AG04450 (cell line): ENCODE measurements around the gene FGGY. TPM values are rescaled to one million over a fixed set of nuclear protein-coding genes. Genes with fewer than 3 reads are reported as not detected.
"Not testable (repeated sequence)": the region's sequence is repeated elsewhere in the genome, so short reads cannot be mapped to it uniquely, and the experiment has no call there.

Experiments
- CTCF ChIA-PET: fragments of 300-600, 350-600 bp; formaldehyde crosslinking; extraction: SDS; loops from one replicate; lab custom pipeline; 2022; ENCODE audit warnings: antibody characterized with exemption, inconsistent platforms; lab: Charles Lee
- POLR2A ChIA-PET: fragments of 350-600 bp; formaldehyde crosslinking; extraction: SDS; loops from one replicate; lab custom pipeline; 2021; ENCODE audit warnings: antibody characterized with exemption, inconsistent platforms; lab: Yijun Ruan, JAX
- DNase-seq: peaks from one replicate; pipeline ENCODE4 v3.0.0-alpha.2; 2011; ENCODE audit warnings: low read depth, low spot score
- H3K27ac ChIP-seq: one replicate; pipeline ENCODE4 v1.5.1; 2012; ENCODE audit warnings: low read depth, low read length, control low read depth
- H3K27me3 ChIP-seq: one replicate; pipeline ENCODE4 v1.6.0; 2012; ENCODE audit warnings: low read length; ENCODE audit not compliant: control insufficient read depth, insufficient read depth
- H3K4me3 ChIP-seq: 2 replicates; pipeline ENCODE4 v1.5.1; 2011; ENCODE audit warnings: mild to moderate bottlenecking, low read depth, low read length, control low read depth
- H3K9me3 ChIP-seq: 2 replicates; pipeline ENCODE4 v1.5.1; 2012; ENCODE audit warnings: low read length; ENCODE audit not compliant: control insufficient read depth, insufficient read depth
- CTCF ChIP-seq: IDR thresholded peaks from 2 replicates; pipeline ENCODE4 v1.5.1; 2011; ENCODE audit warnings: low read depth, low read length, control low read depth, inconsistent platforms
- polyA plus RNA-seq: library from polyadenylated mRNA; depleted of rRNA; stranded (reverse); fragments of >200 nt; gene quantifications from 2 replicates; pipeline ENCODE4 v1.2.3, GENCODE V29; 2011

FGGY gene
- polyA plus RNA-seq, 1 experiment: 11.8 TPM

- ChIA-PET POLR2A (no interaction called here), CTCF (no interaction called here)
- TF ChIP-seq CTCF: no peak
- no peak for DNase-seq
- no peak overlapping the region for H3K27ac ChIP-seq
- no peaks in the 10 kb centered on the region for H3K27me3 ChIP-seq
- H3K9me3 ChIP-seq: peaks cover 9% of the 10 kb centered on the region
- H3K4me3 ChIP-seq: no peak overlapping the region
Observed at GRCh38 chr1:59609245-59609644, 312.4 kb downstream of the FGGY start.

GRCh38 chr1:59610499-59610898 is 313.6 kb downstream of the FGGY start:
- H3K27ac ChIP-seq: not testable (repeated sequence)

GRCh38 chr1:59617434-59617833 is 320.5 kb downstream of the FGGY start:
- H3K9me3 ChIP-seq: no peaks in the 10 kb centered on the region
- ChIA-PET CTCF (no interaction called here), POLR2A (no interaction called here)
- no peak for TF ChIP-seq CTCF
- no peaks in the 10 kb centered on the region for H3K27me3 ChIP-seq
- H3K4me3 ChIP-seq: no peak overlapping the region
- H3K27ac ChIP-seq: no peak overlapping the region
- no peak for DNase-seq

More at GRCh38 chr1:59610499-59610898, 313.6 kb downstream of the FGGY start:
- POLR2A ChIA-PET, H3K27me3 ChIP-seq, H3K9me3 ChIP-seq, DNase-seq, CTCF ChIA-PET, H3K4me3 ChIP-seq: not testable (repeated sequence)

- ChIA-PET CTCF (no interaction called here), POLR2A (no interaction called here)
- DNase-seq: no peak
- Histone ChIP-seq H3K27me3 (no peaks in the 10 kb centered on the region), H3K27ac (no peak overlapping the region), H3K9me3 (no peaks in the 10 kb centered on the region), H3K4me3 (no peak overlapping the region)
- no peak for TF ChIP-seq CTCF
Observed at GRCh38 chr1:59619557-59619956, 322.7 kb downstream of the FGGY start.

- Histone ChIP-seq H3K4me3 (no peak overlapping the region), H3K27ac (no peak overlapping the region), H3K9me3 (no peaks in the 10 kb centered on the region), H3K27me3 (no peaks in the 10 kb centered on the region)
- ChIA-PET POLR2A (no interaction called here), CTCF (interaction anchor here (0.6 to 1.4 kb wide), 2 partner anchors 21 to 257 kb away, joined by 3 read pairs; no protein-coding TSS in a partner anchor)
- DNase-seq: no peak
- TF ChIP-seq CTCF: no peak
Observed at GRCh38 chr1:59625384-59625783, 328.5 kb downstream of the FGGY start.
